Daoy (cell line): ENCODE measurements around the gene KCNJ16. TPM values are rescaled to one million over a fixed set of nuclear protein-coding genes. Genes with fewer than 3 reads are reported as not detected.

Experiments used
- DNase-seq: peaks from one replicate; pipeline ENCODE4 v3.0.0-alpha.2; 2015; ENCODE audit warnings: low read depth
- total RNA-seq: library from RNA; depleted of rRNA; stranded (reverse); fragments of >200 nt; shearing (Covaris generic); gene quantifications from 2 replicates; pipeline ENCODE4 v1.2.3, GENCODE V29; 2014; rRNA removed

Gene KCNJ16
- total RNA-seq, 1 experiment from 2014 or later, result not detected

DNA sequence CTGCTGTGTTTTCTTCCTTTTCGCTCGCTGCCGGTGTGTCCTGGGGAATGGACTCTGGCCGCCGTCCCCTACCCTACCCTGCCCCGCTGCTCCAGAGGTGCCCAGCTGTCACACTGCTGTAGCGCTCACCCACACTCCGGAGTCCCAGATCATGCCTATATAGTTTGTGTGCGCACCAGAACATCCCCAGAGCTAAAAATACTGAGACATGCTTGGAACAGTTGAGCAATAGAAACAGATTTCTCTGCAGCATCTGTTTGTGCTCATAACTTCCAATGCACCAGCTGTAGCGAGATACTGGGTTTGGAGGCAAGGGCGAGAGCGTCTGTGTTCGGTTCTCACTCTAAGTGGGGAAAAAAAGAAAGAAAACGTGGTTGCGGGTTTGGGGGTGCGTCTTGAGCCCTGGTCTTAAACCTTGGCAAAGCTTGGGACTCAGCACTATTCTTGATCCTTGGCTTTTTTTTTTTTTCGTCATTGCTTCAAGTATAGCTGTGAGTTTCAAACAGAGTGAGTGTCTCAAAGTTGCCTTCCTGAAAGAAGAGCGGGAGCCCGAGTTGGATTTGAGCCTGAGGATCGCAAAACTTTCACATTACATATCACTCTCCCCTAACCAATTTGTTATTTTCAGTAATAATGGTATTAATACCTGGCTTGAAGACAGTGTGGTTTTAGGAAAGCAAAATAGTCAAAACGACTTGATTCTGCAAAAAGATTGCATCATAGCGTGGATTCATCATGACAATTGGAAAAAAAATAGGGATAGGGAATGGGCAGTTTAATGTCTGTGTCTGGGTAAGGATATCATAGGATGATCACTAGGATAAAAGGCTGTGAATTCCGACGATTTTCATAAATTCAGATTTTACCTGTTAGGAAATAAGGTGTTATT, 94.9 kb downstream of the KCNJ16 start:
- DNase-seq, result no peak

DNA sequence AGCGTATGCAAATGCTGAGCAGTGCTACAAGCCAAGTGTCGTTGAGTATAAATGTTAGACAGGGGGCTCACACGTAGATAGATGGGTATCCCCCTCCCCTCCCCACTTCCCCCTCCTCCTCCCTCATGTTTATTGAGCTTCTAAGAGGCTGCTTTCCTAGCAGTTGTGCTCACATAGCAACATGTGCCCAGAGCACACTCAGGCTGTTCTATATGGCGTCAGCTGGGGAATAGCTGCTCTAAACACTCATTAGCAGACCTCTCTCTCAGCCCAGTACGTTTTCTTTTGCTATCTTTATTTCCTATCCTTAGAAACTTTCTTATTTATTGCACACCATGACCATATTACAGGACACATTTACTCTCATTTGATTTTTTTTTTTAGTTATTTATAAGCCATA, 96.1 kb downstream of the KCNJ16 start:
- no peak for DNase-seq

DNA sequence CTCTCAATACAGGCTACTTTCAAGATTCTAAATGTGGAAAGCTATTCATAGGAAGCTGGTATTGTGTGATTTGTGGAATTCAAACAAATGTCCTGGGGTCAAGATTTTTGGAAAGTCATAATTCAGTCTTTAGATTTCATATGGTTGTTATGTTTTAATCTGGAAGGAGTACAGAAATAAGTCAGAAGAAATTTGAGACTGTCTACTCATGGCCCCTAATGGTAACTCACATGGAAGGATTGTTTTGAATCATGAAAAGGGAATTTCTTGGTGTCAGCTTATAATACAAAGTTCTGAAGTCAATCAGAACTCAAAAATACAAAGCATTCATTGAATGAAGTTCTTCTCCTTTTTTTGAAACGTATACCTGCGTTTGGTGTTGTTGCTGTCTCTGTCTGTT, 97.4 kb downstream of the KCNJ16 start:
- no peak for DNase-seq

DNA sequence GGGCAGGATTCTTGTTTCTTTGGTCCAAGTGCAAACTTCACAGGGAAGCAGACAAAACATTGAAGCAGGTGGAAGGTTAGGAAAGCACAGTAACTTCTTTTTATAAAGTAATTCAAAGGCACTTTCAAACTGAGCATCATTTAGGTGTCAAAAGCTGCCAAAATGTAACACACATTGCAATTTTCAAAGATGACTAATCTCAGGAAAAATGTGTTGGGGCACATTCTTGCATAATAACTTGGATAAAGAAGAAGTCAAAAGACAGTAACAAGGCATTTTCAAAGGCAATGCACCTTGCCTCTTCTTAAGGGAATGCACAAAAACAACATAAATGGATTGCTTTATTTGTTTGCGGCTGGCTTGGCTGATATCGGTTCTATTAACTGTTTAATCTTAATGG, 97.9 kb downstream of the KCNJ16 start:
- DNase-seq, result no peak

DNA sequence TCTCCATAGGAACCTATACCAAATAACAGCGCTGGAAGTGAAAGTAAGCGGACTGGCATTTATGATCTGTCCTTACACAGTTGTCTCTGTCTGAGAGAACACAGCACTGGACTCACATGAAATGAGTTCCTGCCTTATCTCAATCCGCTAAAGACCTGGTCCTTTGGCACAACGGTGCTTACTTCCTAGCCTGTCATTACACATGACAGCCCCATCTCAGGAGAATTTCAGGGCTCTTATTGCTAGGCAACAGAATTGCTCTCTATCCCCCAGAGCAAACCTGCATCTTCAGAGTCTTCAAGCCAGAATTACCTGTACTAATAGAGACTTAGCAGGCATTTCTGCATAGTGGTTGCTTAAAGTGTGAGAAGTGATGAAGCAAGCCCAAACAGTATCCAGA, 98.7 kb downstream of the KCNJ16 start:
- DNase-seq, result no peak

DNA sequence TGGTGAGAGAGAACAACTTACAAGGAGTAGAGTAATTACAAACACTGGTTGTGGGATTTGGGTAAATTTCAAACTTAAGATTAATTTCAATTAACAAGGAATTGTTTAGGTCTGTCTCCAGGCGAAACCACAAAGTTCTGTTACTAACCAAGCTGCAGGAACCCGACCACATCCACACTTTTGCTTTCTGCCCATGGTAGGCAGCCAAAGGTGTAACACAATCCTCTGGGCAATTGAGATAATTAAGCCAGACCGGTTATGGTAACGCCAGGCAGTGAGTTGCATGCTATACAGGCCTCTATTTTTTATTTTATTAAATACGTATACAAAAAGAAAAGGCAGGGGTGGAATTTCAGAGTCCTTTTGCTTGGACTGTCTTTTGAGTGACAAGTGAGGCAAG, 106.4 kb downstream of the KCNJ16 start:
- peak; percentile 33 for DNase-seq

DNA sequence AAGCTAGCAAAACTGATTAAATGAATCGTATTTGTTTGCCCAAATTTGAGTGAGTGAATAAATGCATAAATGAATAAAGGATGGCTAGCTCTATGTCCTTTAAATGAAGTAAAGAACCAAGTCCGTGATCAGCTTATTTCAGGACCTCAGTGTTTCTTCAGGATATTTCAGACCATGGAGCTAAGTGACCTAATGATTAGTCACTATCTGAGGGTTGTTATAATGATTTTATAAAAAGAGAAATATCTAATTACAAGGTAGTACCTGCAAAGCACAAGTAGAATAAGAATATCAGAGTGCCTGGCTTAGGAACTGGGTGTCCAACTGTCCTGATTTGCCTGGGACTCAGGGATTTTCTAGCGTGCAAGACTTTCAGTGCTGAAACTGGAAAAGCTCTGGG, 106.8 kb downstream of the KCNJ16 start:
- no peak for DNase-seq

DNA sequence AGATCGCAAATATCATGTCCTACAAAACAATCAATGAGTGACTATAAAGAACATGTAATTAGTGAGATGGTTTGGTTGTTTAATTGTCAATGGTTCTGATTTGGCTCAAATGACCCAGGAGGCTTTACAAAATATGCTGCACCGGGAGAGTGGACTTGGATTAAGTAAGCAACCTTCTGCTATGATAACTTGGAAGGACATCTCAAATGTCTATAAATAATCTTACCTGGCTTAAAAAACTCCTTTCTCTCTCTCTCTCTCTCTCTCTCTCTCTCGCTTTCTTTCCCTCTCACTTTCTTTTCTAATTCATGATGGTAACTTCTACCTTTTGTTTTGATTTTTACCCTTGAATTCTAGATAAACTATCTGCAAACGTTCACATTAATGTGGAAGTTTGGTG, 108.5 kb downstream of the KCNJ16 start:
- no peak for DNase-seq

DNA sequence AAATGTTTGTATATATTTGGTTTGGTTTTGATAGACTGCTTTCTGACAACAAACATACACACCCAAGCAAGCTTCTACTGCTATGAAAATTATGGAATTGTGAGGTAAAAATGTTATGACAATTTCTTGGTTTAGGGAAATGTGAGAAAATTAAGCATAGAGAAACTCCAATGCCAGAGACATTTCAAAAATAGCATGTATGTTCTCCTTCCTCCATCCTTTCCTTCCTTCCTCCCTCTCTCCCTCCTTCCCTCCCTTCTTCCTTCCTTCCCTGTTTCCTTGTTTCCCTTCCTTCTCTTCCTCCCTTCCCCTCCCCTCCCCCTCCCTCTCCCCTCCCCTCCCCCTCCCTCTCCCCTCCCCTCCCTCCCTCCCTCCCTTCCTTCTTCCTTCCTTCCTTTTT, 109.2 kb downstream of the KCNJ16 start:
- DNase-seq, result no peak

DNA sequence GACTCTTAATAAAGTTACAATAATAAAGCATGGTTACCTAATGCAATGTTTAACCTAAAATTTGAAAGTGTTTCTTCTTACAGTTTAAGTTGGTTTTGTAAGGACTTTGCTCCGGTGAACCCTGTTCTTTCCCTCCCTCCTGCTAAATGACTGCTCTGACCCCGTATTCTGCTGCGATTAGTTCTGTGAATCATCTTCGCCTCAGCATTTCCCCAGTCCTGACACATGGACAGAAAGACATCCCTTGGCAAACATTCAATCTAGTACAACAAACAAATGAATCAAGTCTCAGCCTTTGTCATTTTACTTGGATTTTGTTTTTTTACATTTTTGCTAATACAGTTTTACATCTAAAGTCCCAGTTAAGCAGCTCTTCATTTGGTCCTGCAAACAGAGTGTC, 109.7 kb downstream of the KCNJ16 start:
- DNase-seq, result peak; percentile 12

Other genes with a start within 250 kb of the KCNJ16 start
- 0.63 TPM in 1 of 2 replicates, not detected in the other for gene KCNJ2, start 94.3 kb downstream of the KCNJ16 start, total RNA-seq